H54 (cell line): ENCODE data around the gene UBE2S.
"Not testable (repeated sequence)": the region's sequence is repeated elsewhere in the genome, so short reads cannot be mapped to it uniquely, and the experiment has no call there.

Experiments
- DNase-seq: peaks from one replicate; pipeline ENCODE4 v3.0.0; 2011; ENCODE audit warnings: low spot score, mixed read lengths; ENCODE audit not compliant: insufficient read length
- FAIRE-seq: peaks from 3 replicates; lab custom pipeline; 2011; peaks lifted over from hg19 to GRCh38; lab: Jason Lieb, UNC
- POLR2A ChIP-seq: IDR thresholded peaks from 2 replicates; pipeline ENCODE4 v1.6.1; 2011; ENCODE audit warnings: low read depth, mild to moderate bottlenecking, low read length

Gene UBE2S

GRCh38 chr19:55431183-55431582 lies 23.6 kb upstream of the UBE2S start:
- FAIRE-seq = no peak
- no peak for DNase-seq
- no peak for TF ChIP-seq POLR2A

- TF ChIP-seq POLR2A = no peak
- no peak for FAIRE-seq
Observed at GRCh38 chr19:55426042-55426441, 18.5 kb upstream of the UBE2S start.

GRCh38 chr19:55424518-55424917 lies 16.9 kb upstream of the UBE2S start:
- FAIRE-seq = no peak
- no peak for TF ChIP-seq POLR2A
- no peak for DNase-seq

More at GRCh38 chr19:55426042-55426441, 18.5 kb upstream of the UBE2S start:
- DNase-seq = no peak

GRCh38 chr19:55423225-55424005 lies 15.8 kb upstream of the UBE2S start:
- FAIRE-seq (no peak), DNase-seq (no peak)
- TF ChIP-seq POLR2A = no peak

GRCh38 chr19:55421281-55421680 lies 13.7 kb upstream of the UBE2S start:
- FAIRE-seq, DNase-seq: not testable (repeated sequence)

- TF ChIP-seq POLR2A = no peak
- no peak for DNase-seq
- no peak for FAIRE-seq
Observed at GRCh38 chr19:55419624-55420236, 12.1 kb upstream of the UBE2S start.

GRCh38 chr19:55419103-55419502 lies 11.5 kb upstream of the UBE2S start:
- FAIRE-seq = no peak
- TF ChIP-seq POLR2A = no peak
- DNase-seq = no peak

GRCh38 chr19:55418185-55418584 lies 10.6 kb upstream of the UBE2S start:
- FAIRE-seq = peak; percentile 33
- TF ChIP-seq POLR2A = no peak
- DNase-seq = peak; percentile 95

GRCh38 chr19:55410168-55410567 lies 2.6 kb upstream of the UBE2S start:
- TF ChIP-seq POLR2A = no peak
- DNase-seq (no peak), FAIRE-seq (no peak)

GRCh38 chr19:55409179-55409578 lies 1.6 kb upstream of the UBE2S start:
- not testable (repeated sequence) for DNase-seq, FAIRE-seq

- DNase-seq (no peak), FAIRE-seq (no peak)
- no peak; the same call in 1 of the 2 replicates for TF ChIP-seq POLR2A
Observed at GRCh38 chr19:55408533-55408872, 915 bp upstream of the UBE2S start.

GRCh38 chr19:55407800-55408532 lies 378 bp upstream of the UBE2S start:
- no peak; the same call in 1 of the 2 replicates for TF ChIP-seq POLR2A
- FAIRE-seq (peak; percentile 50), DNase-seq (peak; percentile 100)

GRCh38 chr19:55406826-55407549 lies 600 bp downstream of the UBE2S start:
- TF ChIP-seq POLR2A = no peak
- FAIRE-seq (no peak), DNase-seq (no peak)
